A673 (cell line): Measurements from ENCODE around the gene HSD17B2. TPM values are rescaled to one million over a fixed set of nuclear protein-coding genes. Genes with fewer than 3 reads are reported as not detected.

Experiments
- BruUV-seq: library from RNA; stranded (reverse); fragments of 400-500 nt; replicated peaks from 2 replicates; lab custom pipeline; 2021; lab: Mats Ljungman, UMichigan
- CTCF ChIA-PET: fragments of 300-600 bp; sonication (Branson Sonifier 250); formaldehyde crosslinking; loops from one replicate; lab custom pipeline; 2022; ENCODE audit warnings: antibody characterized with exemption; lab: Charles Lee
- POLR2A ChIA-PET: fragments of 300-600 bp; sonication (Branson Sonifier 250); formaldehyde crosslinking; loops from one replicate; lab custom pipeline; 2022; ENCODE audit warnings: antibody characterized with exemption; ENCODE audit not compliant: low non-redundant PET; lab: Charles Lee
- DNase-seq: peaks from one replicate; pipeline ENCODE4 v3.0.0-alpha.2; 2015; ENCODE audit warnings: low spot score
- H3K27ac ChIP-seq: fragments of 200-600 bp; sonication (generic); 2 replicates; pipeline ENCODE4 v1.5.1; 2016; ENCODE audit warnings: mixed run types, low read depth, mild to moderate bottlenecking, mixed read lengths, antibody characterized with exemption, low read length; ENCODE audit not compliant: poor library complexity, severe bottlenecking
- H3K27me3 ChIP-seq: fragments of 200-600 bp; sonication (generic); replicated peaks from 2 replicates; pipeline ENCODE4 v1.6.1; 2017; ENCODE audit warnings: mixed run types, low read depth, mild to moderate bottlenecking, mixed read lengths, antibody characterized with exemption, low read length; ENCODE audit not compliant: insufficient read depth, poor library complexity
- H3K36me3 ChIP-seq: fragments of 200-600 bp; sonication (generic); 2 replicates; pipeline ENCODE4 v1.6.1; 2016; ENCODE audit warnings: mixed run types, mild to moderate bottlenecking, mixed read lengths, antibody characterized with exemption, low read length; ENCODE audit not compliant: insufficient read depth, poor library complexity, severe bottlenecking
- H3K4me1 ChIP-seq: fragments of 200-600 bp; sonication (generic); 2 replicates; pipeline ENCODE4 v1.6.1; 2017; ENCODE audit warnings: mixed run types, mild to moderate bottlenecking, mixed read lengths, antibody characterized with exemption, low read length; ENCODE audit not compliant: insufficient read depth, poor library complexity, severe bottlenecking
- H3K4me3 ChIP-seq: fragments of 200-600 bp; sonication (generic); 2 replicates; pipeline ENCODE4 v1.5.1; 2016; ENCODE audit warnings: low read depth, mixed run types, mild to moderate bottlenecking, mixed read lengths, low read length; ENCODE audit not compliant: poor library complexity, severe bottlenecking
- H3K9me3 ChIP-seq: fragments of 200-600 bp; sonication (generic); 2 replicates; pipeline ENCODE4 v1.6.1; 2016; ENCODE audit warnings: mixed run types, low read depth, mild to moderate bottlenecking, mixed read lengths, antibody characterized with exemption, low read length; ENCODE audit not compliant: poor library complexity, severe bottlenecking
- CTCF ChIP-seq: fragments of 300-800, 200-600 bp; sonication (generic); conservative IDR thresholded peaks from 2 replicates; pipeline ENCODE4 v1.5.1; 2017; ENCODE audit warnings: low read depth, mild to moderate bottlenecking, antibody characterized with exemption, low read length, moderate library complexity, mixed read lengths
- EZH2 ChIP-seq: fragments of 200-600 bp; sonication (generic); IDR thresholded peaks from 2 replicates; pipeline ENCODE4 v1.6.1; 2017; ENCODE audit warnings: borderline replicate concordance, low read depth, mild to moderate bottlenecking, mixed read lengths, antibody characterized with exemption, low read length; ENCODE audit not compliant: poor library complexity, severe bottlenecking
- intact Hi-C: fragments of 100-400 bp; cut with micrococcal nuclease; formaldehyde crosslinking; loops from one replicate; pipeline ENCODE4 v1.10.0; 2022; ENCODE audit not compliant: unreplicated experiment
- total RNA-seq: library from RNA; stranded (reverse); gene quantifications from 2 replicates; pipeline ENCODE4 v1.2.3, GENCODE V29; 2021

Gene HSD17B2
- total RNA-seq, 1 experiment from 2014 or later, result 4.9 TPM

- intact Hi-C loops, result no loop called here
- Histone ChIP-seq H3K27ac (no peak within 1 kb of the TSS), H3K9me3 (peaks cover 15% of the 10 kb centered on the region), H3K4me3 (no peak within 1 kb of the TSS), H3K4me1 (no peaks in the 10 kb centered on the region), H3K27me3 (no peaks in the 10 kb centered on the region), H3K36me3 (no peaks in the 10 kb centered on the region)
- CTCF ChIA-PET, result no interaction called here
- no TSS peak for BruUV-seq
- POLR2A ChIA-PET, result no interaction called here
- TF ChIP-seq EZH2, result no peak
- TF ChIP-seq CTCF, result no peak
- DNase-seq, result no peak
These were observed 23.8 kb upstream of the HSD17B2 start, which contains the start of gene SDR42E1 for GRCh38 chr16:82011199-82011641. Gene SDR42E1, minus strand, starts transcription at chr16:82011470. Its CDS starts 10,612 bp downstream, at chr16:82000858.

DNA sequence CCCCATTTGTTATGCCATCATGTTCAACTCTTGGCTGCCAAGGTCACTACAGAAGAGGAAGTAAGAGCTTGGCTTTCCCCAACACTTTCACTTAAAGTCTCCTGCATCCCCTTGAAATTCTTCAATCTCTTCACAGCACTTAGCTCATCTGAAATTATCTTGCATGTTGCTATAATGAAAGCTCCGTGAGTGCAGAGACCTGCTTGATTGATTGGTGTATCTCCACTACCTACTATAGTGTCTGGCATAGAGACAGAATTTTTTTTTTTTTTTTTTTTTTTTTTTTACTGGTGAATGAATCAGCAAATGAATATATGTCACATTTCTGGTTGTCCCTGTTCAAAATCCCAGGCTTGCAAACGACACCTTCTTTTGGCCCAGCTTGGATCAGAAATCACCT, 21.9 kb upstream of the HSD17B2 start:
- CTCF ChIA-PET, result no interaction called here

GRCh38 chr16:82016263-82016662, 18.8 kb upstream of the HSD17B2 start:
- Histone ChIP-seq H3K27ac (no peak overlapping the region), H3K27me3 (peaks cover 13% of the 10 kb centered on the region), H3K36me3 (no peaks in the 10 kb centered on the region), H3K9me3 (peaks cover 4% of the 10 kb centered on the region), H3K4me3 (no peak overlapping the region), H3K4me1 (no peaks in the 10 kb centered on the region)
- POLR2A ChIA-PET, result no interaction called here
- intact Hi-C loops, result no loop called here
- BruUV-seq, result no TSS peak
- TF ChIP-seq CTCF, result peak; percentile 54
- TF ChIP-seq EZH2, result no peak
- peak; percentile 58 for DNase-seq
- CTCF ChIA-PET, result interaction anchor here (1.0 kb wide), 1 partner anchor 214 kb away, joined by 4 read pairs; no protein-coding TSS in a partner anchor

More for the DNA sequence above, 21.9 kb upstream of the HSD17B2 start:
- BruUV-seq, result no TSS peak
- no peak for TF ChIP-seq EZH2
- TF ChIP-seq CTCF, result no peak
- H3K4me3 ChIP-seq, result no peak overlapping the region
- no peaks in the 10 kb centered on the region for H3K4me1 ChIP-seq
- no peaks in the 10 kb centered on the region for H3K36me3 ChIP-seq
- no peaks in the 10 kb centered on the region for H3K27me3 ChIP-seq
- intact Hi-C loops, result no loop called here
- DNase-seq, result no peak
- H3K9me3 ChIP-seq, result peaks cover 15% of the 10 kb centered on the region
- POLR2A ChIA-PET, result no interaction called here
- no peak overlapping the region for H3K27ac ChIP-seq
